H9 (cell line): ENCODE measurements around the gene SRP9. TPM values are rescaled to one million over a fixed set of nuclear protein-coding genes. Genes with fewer than 3 reads are reported as not detected.

Experiments used
- DNase-seq: peaks from one replicate; pipeline ENCODE4 v3.0.0-alpha.2; 2017
- H2AFZ ChIP-seq: one replicate; pipeline ENCODE4 v1.6.1; 2013; ENCODE audit warnings: mild to moderate bottlenecking, low read length, control low read depth, moderate library complexity
- H2AK5ac ChIP-seq: 2 replicates; pipeline ENCODE4 v1.6.1; 2013; ENCODE audit warnings: low read length, control low read depth, mixed read lengths; ENCODE audit not compliant: insufficient read length
- H2BK120ac ChIP-seq: one replicate; pipeline ENCODE4 v1.6.1; 2013; ENCODE audit warnings: low read depth, mild to moderate bottlenecking, low read length, control low read depth, inconsistent platforms; ENCODE audit not compliant: poor library complexity, severe bottlenecking
- H2BK12ac ChIP-seq: 2 replicates; pipeline ENCODE4 v1.6.1; 2013; ENCODE audit warnings: low read length, control low read depth, mixed read lengths, low read depth; ENCODE audit not compliant: insufficient read length
- H2BK15ac ChIP-seq: 2 replicates; pipeline ENCODE4 v1.6.1; 2013; ENCODE audit warnings: low read depth, low read length, control low read depth
- H2BK20ac ChIP-seq: one replicate; pipeline ENCODE4 v1.6.1; 2013; ENCODE audit warnings: low read depth, mild to moderate bottlenecking, low read length, control low read depth, inconsistent platforms; ENCODE audit not compliant: poor library complexity, severe bottlenecking
- H2BK5ac ChIP-seq: 2 replicates; pipeline ENCODE4 v1.6.1; 2013; ENCODE audit warnings: low read length, control low read depth, mixed read lengths; ENCODE audit not compliant: insufficient read length
- H3K14ac ChIP-seq: 2 replicates; pipeline ENCODE4 v1.6.1; 2013; ENCODE audit warnings: low read length, control low read depth; ENCODE audit not compliant: insufficient read depth
- H3K18ac ChIP-seq: 2 replicates; pipeline ENCODE4 v1.6.1; 2013; ENCODE audit warnings: low read depth, mild to moderate bottlenecking, mixed read lengths, low read length, control low read depth; ENCODE audit not compliant: insufficient read length
- H3K23ac ChIP-seq: 2 replicates; pipeline ENCODE4 v1.6.1; 2013; ENCODE audit warnings: low read length, control low read depth, mixed read lengths, low read depth; ENCODE audit not compliant: insufficient read length
- H3K23me2 ChIP-seq: 2 replicates; pipeline ENCODE4 v1.6.1; 2013; ENCODE audit warnings: low read depth, mild to moderate bottlenecking, mixed read lengths, low read length, control low read depth; ENCODE audit not compliant: insufficient read length, poor library complexity, severe bottlenecking
- H3K27ac ChIP-seq: 2 replicates; pipeline ENCODE4 v1.5.1; 2013; ENCODE audit warnings: low read length, control low read depth, mixed read lengths, low read depth; ENCODE audit not compliant: insufficient read length
- H3K27me3 ChIP-seq: 2 replicates; pipeline ENCODE4 v1.6.1; 2013; ENCODE audit warnings: low read length, control low read depth, inconsistent platforms; ENCODE audit not compliant: insufficient read depth
- H3K4ac ChIP-seq: 2 replicates; pipeline ENCODE4 v1.6.1; 2013; ENCODE audit warnings: low read depth, mild to moderate bottlenecking, control low read depth, inconsistent platforms, low read length, moderate library complexity
- H3K4me1 ChIP-seq: 2 replicates; pipeline ENCODE4 v1.6.1; 2013; ENCODE audit warnings: low read length, control low read depth, inconsistent platforms; ENCODE audit not compliant: insufficient read depth
- H3K4me2 ChIP-seq: 2 replicates; pipeline ENCODE4 v1.6.1; 2013; ENCODE audit warnings: low read length, control low read depth, mixed read lengths; ENCODE audit not compliant: insufficient read length, insufficient read depth
- H3K56ac ChIP-seq: 2 replicates; pipeline ENCODE4 v1.6.1; 2013; ENCODE audit warnings: low read depth, mild to moderate bottlenecking, mixed read lengths, low read length, control low read depth; ENCODE audit not compliant: insufficient read length
- H3K79me1 ChIP-seq: 2 replicates; pipeline ENCODE4 v1.6.1; 2013; ENCODE audit warnings: low read depth, mild to moderate bottlenecking, moderate library complexity, low read length, control low read depth, inconsistent platforms; ENCODE audit not compliant: insufficient read depth, poor library complexity, severe bottlenecking
- H3K79me2 ChIP-seq: 2 replicates; pipeline ENCODE4 v1.6.1; 2013; ENCODE audit warnings: low read length, control low read depth, inconsistent platforms; ENCODE audit not compliant: insufficient read depth
- H3K9ac ChIP-seq: 2 replicates; pipeline ENCODE4 v1.6.1; 2013; ENCODE audit warnings: low read length, control low read depth, mixed read lengths; ENCODE audit not compliant: insufficient read length; ENCODE audit errors: extremely low read depth
- H3K9me3 ChIP-seq: one replicate; pipeline ENCODE4 v1.6.1; 2013; ENCODE audit warnings: low read depth, low read length, inconsistent platforms; ENCODE audit not compliant: control insufficient read depth
- H3T11ph ChIP-seq: one replicate; pipeline ENCODE4 v1.6.1; 2013; ENCODE audit warnings: mild to moderate bottlenecking, low read length, control low read depth, inconsistent platforms
- H4K20me1 ChIP-seq: one replicate; pipeline ENCODE4 v1.6.1; 2013; ENCODE audit not compliant: control insufficient read depth, insufficient read length, insufficient read depth
- H4K5ac ChIP-seq: 2 replicates; pipeline ENCODE4 v1.6.1; 2013; ENCODE audit warnings: low read depth, mild to moderate bottlenecking, mixed read lengths, low read length, control low read depth; ENCODE audit not compliant: insufficient read length
- H4K8ac ChIP-seq: replicated peaks from 2 replicates; pipeline ENCODE4 v1.6.1; 2013; ENCODE audit warnings: low read length, control low read depth, mixed read lengths, low read depth; ENCODE audit not compliant: insufficient read length
- H4K91ac ChIP-seq: 2 replicates; pipeline ENCODE4 v1.6.1; 2013; ENCODE audit warnings: low read depth, mild to moderate bottlenecking, moderate library complexity, mixed read lengths, low read length, control low read depth; ENCODE audit not compliant: insufficient read length
- H3K27ac Mint-ChIP-seq, 3 experiments: 2 replicates in 2 of 3; 3 replicates in 1 of 3; pipeline ENCODE4 v1.8.0; 2020 to 2021; ENCODE audit warnings: mixed read lengths in 3 of 3, mild to moderate bottlenecking in 1 of 3, moderate library complexity in 1 of 3
- H3K27me3 Mint-ChIP-seq: 2 replicates; pipeline ENCODE4 v1.8.0; 2021; ENCODE audit warnings: low read depth, mild to moderate bottlenecking, moderate library complexity, mixed read lengths
- H3K36me3 Mint-ChIP-seq, 3 experiments: 2 replicates in 2 of 3; 3 replicates in 1 of 3; pipeline ENCODE4 v1.8.0; 2020 to 2021; ENCODE audit warnings: low read depth in 3 of 3, mixed read lengths in 3 of 3; ENCODE audit not compliant: insufficient read depth in 1 of 3
- H3K4me1 Mint-ChIP-seq, 2 experiments: 2 replicates each; pipeline ENCODE4 v1.8.0; 2020; ENCODE audit warnings: mixed read lengths in 2 of 2
- H3K4me3 Mint-ChIP-seq, 2 experiments: 2 replicates in 1 of 2; 3 replicates in 1 of 2; pipeline ENCODE4 v1.8.0; 2020 to 2021; ENCODE audit warnings: mild to moderate bottlenecking in 2 of 2, mixed read lengths in 2 of 2, moderate library complexity in 1 of 2
- H3K9me3 Mint-ChIP-seq, 2 experiments: 2 replicates in 1 of 2; 3 replicates in 1 of 2; pipeline ENCODE4 v1.8.0; 2020; ENCODE audit warnings: mild to moderate bottlenecking in 2 of 2, mixed read lengths in 2 of 2, moderate library complexity in 1 of 2
- WGBS: extraction: QIAGEN DNeasy Blood & Tissue Kit; methylation state at CpG from one replicate; pipeline ENCODE4 v1.1.7; 2013; ENCODE audit warnings: missing lambda C conversion rate, low lambda C conversion rate, mixed read lengths; ENCODE audit not compliant: insufficient read length; ENCODE audit errors: extremely low coverage; 5-methylcytosine and 5-hydroxymethylcytosine counted together
- total RNA-seq: library from RNA; stranded (reverse); gene quantifications from 2 replicates; pipeline ENCODE4 v1.2.1, GENCODE V29; 2021
- TF ChIP-seq, protein P1 (sequence below): fragments of 200-600 bp; sonication (generic); conservative IDR thresholded peaks from 3 replicates; pipeline ENCODE4 v1.8.0; 2021; ENCODE audit warnings: antibody characterized with exemption, mild to moderate bottlenecking

SRP9 gene
- total RNA-seq, 1 experiment from 2014 or later, result 403 TPM

GRCh38 chr1:225737161-225737560 is 40.5 kb upstream of the SRP9 start:
- peaks cover 0 to 2% of the 10 kb centered on the region in 2 experiments; a peak in 1 of 5 replicates for H3K9me3 Mint-ChIP-seq
- WGBS, result no CpG with 5 or more reads among the region's 3 CpGs

More at GRCh38 chr1:225737161-225737560, 40.5 kb upstream of the SRP9 start:
- Histone ChIP-seq H3K79me2 (no peaks in the 10 kb centered on the region), H3K4me2 (no peak overlapping the region), H2BK5ac (no peak overlapping the region), H3K27ac (no peak overlapping the region), H2BK12ac (no peak overlapping the region), H3K4ac (no peak overlapping the region), H3K27me3 (peaks cover 2% of the 10 kb centered on the region; the same call in 1 of the 2 replicates), H3K56ac (no peak overlapping the region), H3T11ph (no peak overlapping the region), H3K4me1 (no peaks in the 10 kb centered on the region), H3K23ac (no peak overlapping the region), H4K8ac (no peak overlapping the region), H2AFZ (no peak overlapping the region), H4K91ac (no peak overlapping the region), H3K23me2 (no peaks in the 10 kb centered on the region), H3K9ac (no peak overlapping the region), H4K20me1 (no peaks in the 10 kb centered on the region), H3K9me3 (no peaks in the 10 kb centered on the region), H3K79me1 (no peaks in the 10 kb centered on the region), H2BK20ac (no peak overlapping the region), H3K18ac (no peak overlapping the region), H2BK15ac (no peak overlapping the region), H4K5ac (no peak overlapping the region), H2BK120ac (no peak overlapping the region), H2AK5ac (no peak overlapping the region), H3K14ac (no peak overlapping the region)
- Mint-ChIP-seq H3K27ac (no peak overlapping the region), H3K36me3 (no peaks in the 10 kb centered on the region), H3K27me3 (peaks cover 92% of the 10 kb centered on the region), H3K4me3 (no peak overlapping the region), H3K4me1 (peaks cover 7 to 9% of the 10 kb centered on the region in 2 experiments; a peak in 3 of 4 replicates)
- DNase-seq, result no peak
- TF ChIP-seq, protein P1, sequence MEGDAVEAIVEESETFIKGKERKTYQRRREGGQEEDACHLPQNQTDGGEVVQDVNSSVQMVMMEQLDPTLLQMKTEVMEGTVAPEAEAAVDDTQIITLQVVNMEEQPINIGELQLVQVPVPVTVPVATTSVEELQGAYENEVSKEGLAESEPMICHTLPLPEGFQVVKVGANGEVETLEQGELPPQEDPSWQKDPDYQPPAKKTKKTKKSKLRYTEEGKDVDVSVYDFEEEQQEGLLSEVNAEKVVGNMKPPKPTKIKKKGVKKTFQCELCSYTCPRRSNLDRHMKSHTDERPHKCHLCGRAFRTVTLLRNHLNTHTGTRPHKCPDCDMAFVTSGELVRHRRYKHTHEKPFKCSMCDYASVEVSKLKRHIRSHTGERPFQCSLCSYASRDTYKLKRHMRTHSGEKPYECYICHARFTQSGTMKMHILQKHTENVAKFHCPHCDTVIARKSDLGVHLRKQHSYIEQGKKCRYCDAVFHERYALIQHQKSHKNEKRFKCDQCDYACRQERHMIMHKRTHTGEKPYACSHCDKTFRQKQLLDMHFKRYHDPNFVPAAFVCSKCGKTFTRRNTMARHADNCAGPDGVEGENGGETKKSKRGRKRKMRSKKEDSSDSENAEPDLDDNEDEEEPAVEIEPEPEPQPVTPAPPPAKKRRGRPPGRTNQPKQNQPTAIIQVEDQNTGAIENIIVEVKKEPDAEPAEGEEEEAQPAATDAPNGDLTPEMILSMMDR, result no peak
